HG03575 (cell line): ENCODE results near the gene SUGCT.
"Not testable (repeated sequence)": the region's sequence is repeated elsewhere in the genome, so short reads cannot be mapped to it uniquely, and the experiment has no call there.

Source experiments
- ATAC-seq: cut with Tn5 transposase; IDR thresholded peaks from one replicate; pipeline ENCODE4 v1.9.1; 2021; ENCODE audit not compliant: unreplicated experiment, insufficient number of reproducible peaks, low FRiP score; ENCODE audit errors: extremely low read depth

Gene SUGCT

DNA sequence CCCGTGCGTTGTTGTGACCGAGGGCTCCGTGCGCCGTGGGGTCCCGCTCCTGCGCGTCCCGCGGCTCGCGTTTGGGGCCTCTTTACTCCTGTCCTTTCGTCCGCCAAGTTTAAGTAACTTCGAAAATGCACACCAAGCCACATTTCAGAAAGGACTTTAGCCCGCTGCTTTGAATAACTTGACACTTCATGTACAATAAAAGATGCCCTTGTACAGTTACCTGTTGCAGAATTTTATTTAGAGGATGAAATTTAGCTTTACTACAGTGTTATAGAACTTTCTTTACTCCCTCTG, 459 bp downstream of the SUGCT start:
- no peak for ATAC-seq

DNA sequence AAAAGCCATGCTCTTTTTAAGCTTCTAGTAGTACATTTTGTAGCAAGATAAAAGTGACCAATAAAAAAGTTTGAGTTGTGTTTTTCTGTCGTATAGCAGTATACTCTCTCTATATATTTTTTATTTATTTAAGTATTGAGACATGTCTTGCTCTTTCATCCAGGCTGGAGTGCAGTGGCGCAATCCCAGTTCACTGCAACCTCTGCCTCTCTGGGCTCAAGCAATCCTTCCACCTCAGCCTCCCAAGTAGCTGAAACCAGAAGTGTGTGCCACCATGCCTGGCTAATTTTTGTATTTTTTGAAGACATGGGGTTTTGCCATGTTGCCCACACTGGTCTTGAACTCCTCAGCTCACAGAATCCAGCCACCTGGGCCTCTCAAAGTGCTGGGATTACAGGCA, 2.8 kb downstream of the SUGCT start:
- ATAC-seq: no peak

DNA sequence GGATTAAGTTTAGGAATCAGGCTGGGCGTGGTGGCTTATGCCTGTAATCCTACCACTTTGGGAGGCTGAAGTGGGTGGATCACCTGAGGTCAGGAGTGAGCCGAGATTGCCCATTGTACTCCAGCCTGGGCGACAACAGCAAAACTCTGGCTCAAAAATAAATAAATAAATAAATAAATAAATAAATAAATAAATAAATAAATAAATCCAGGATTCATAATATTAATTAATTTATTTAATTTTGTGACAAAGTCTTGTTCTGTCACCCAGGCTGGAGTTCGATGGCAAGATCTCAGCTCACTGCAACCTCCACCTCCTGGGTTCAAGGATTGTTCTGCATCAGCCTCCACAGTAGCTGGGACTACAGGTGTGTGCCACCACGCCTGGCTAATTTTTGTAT, 4.2 kb downstream of the SUGCT start:
- ATAC-seq: no peak

DNA sequence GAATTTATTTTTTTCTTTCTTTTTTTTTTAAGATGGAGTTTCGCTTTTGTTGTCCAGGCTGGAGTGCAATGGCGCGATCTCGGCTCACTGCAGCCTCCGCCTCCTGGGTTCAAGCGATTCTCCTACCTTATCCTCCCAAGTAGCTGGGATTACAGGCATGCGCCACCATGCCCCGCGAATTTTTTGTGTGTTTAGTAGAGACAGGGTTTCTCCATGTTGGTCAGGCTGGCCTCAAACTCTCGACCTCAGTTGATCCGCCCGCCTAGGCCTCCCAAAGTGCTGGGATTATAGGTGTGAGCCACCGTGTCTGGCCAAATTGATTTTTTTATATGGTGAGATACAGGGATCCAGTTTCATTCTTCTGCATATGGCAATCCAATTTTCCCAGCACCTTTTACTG, 5.1 kb downstream of the SUGCT start:
- ATAC-seq: not testable (repeated sequence)

DNA sequence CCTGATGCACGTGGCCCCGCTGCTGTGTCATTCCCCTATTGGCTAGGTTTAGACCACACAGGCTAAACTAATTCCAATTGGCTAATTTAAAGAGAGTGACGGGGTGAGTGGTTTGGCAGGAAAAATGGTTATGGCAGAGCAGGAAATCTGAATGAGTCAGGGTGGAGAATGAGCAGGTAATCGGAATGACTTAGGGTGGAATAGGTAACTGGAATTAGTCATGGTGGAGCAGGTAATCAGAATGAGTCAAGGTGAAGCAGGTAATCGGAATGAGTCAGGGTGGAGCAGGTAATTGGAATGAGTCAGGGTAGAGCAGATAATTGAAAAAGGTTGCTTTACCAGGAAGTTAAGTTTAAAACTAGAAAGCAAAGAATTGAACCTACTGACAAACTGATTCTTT, 7.1 kb downstream of the SUGCT start:
- ATAC-seq: not testable (repeated sequence)

DNA sequence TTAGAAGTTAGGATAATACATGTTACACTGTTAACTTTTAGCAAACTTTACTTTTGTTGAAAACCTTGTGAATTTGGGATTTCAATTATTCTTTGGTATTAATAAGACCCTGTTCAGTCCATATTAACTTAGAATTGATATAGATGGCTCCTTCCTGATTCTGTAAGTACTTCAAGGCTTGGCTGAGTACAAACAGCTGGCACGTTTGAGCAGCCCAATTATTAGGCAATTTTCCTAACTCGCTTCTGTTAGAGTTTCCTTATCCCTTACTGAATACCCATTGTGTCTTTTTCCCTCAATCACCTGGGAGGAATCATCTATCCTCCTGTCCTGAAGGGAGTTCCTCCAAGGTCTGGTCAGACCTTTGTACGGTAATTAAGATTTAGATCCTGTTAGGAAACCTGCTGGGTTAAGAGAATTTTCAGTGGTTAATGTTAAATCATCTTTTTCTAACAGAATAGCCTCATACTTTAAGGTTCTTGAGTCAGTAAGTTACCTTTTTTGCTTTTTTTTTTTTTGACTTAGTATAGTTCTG, 10.9 kb downstream of the SUGCT start:
- not testable (repeated sequence) for ATAC-seq

DNA sequence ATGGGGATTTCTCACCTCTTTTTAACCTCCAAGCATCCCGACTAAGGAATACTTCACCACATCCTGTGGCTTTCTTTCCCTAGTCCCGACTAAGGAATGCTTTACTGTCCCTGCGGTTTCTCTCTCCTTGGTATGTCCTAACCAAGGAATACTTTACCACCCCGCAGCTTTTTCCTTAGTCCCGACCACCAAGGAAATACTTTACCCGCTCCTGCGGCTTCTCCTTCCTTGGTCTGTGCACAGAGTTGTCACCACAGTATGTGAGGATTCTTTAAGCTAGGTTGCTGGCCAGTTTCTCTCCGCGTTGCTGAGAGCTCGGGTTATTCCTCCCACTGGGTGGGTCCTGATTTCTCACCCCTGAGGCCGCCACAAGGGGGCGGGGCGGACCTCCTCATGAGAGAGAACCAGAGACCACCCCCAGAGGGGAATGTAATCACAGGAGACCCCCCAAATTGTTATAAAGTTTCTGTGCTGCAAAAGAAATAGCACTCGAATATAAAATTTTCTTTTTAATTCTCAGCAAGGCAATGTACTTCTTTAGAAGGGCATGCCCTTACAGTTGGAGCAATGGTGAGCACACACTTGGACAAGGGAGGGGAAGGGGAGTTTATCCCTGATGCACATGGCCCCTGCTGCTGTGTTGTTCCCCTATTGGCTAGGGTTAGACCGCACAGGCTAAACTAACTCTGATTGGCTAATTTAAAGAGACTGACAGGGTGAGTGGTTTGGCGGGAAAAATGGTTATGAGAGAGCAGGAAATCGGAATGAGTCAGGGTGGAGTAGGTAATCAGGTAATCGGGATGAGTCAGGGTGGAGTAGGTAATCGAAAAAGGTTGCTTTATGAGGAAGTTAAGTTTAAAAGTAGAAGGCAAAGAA, 12.8 kb downstream of the SUGCT start:
- no peak for ATAC-seq

DNA sequence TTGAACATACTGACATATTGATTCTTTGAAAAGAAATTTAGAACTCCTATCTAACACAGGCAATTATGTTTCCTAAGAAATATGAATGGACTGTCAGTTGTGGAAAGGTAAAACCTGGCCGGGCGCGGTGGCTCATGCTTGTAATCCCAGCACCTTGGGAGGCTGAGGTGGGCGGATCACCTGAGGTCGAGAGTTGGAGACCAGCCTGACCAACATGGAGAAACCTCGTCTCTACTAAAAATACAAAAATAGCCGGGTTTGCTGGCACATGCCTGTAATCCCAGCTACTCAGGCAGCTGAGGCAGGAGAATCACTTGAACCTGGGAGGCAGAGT, 13.4 kb downstream of the SUGCT start:
- ATAC-seq: not testable (repeated sequence)

DNA sequence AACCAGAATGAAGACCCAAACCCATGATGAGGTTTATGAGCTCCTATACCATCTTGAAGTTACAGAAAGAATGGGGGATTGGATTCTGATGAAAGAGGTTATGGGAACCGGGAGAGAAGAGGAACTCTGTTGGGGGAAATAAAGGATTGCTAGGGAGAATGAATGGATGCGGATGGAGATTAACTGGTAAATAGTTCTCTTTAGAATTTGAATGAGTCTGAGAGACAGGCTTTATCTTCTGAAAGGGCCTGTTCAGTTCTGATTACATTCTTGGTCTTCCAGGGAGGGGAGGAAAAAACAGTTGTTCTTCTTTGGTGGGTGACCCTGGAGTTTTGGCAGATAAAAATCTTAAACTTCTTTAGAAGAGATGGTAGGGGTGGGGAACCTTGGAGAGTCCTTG, 13.9 kb downstream of the SUGCT start:
- no peak for ATAC-seq

DNA sequence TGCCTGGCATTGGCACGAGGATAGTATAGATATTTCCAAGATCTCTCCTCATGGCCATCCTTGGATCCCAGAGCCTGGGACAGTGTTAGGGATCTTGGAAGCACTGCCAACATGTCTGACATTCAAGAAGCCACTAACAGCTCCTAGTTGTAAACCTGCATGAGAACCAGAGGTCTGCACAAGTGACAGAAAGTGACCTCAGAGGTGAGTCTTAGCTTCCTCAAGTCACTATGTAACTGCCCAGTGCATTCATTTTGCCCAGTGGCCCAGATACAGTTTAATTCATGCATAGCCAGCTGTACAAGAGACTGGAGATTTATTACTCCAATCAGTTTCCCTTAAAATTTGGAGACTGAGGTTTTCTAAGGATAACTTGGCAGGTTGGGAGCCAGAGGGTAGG, 16.7 kb downstream of the SUGCT start:
- no peak for ATAC-seq

DNA sequence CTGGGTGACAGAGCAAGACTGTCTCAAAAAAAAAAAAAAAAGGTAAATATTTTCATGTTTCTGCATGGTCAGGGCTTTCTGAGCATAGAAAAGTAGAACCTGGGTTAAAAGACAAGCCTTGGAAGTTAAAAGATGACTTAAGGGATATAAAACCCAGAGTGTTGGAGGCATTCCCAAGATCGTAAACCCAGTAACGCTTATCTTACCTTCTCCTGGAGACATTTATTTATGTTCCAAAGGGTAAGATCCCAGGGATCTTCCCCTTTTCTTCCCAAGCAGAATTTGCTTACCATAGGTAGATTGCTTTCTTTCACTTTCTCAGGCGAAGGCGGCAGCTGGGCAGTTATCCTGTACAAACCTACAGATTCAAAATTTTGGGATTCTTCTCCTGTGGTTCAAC, 22.2 kb downstream of the SUGCT start:
- ATAC-seq: no peak

DNA sequence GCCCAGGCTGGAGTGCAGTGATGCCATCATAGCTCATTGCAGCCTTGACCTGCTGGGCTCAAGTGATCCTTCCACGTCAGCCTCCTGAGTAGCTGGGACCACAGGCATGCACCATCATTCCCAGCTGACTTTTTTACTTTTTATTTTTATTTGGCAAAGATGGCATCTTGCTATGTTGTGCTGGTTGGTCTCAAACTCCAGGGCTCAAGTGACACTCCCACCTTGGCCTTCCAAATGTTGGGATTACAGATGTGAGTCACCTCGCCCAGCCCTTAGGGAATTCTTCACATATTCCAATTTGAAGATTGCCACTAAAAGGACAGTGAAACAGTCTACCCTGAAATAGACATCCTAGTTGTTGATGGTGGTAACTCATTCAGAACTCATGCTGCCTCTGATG, 27.7 kb downstream of the SUGCT start:
- ATAC-seq: no peak

DNA sequence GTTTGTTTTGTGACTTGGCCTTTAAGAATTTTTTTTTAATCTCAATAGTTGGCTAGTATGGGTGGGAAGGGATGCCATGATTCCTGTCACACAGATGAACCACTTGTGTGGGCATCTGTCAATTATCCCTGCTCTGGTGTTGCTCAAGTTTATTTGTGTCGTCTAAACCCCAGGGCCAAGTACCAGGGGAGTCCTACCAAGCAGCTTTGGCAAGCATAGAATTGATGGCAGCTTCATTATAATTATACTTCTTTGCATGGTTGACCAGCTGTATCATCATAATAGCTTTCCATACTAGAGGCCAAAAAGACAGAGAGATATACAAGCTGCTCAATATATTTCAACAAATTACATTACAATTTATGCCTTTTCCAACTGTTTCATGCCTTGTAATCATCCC, 30.4 kb downstream of the SUGCT start:
- no peak for ATAC-seq

DNA sequence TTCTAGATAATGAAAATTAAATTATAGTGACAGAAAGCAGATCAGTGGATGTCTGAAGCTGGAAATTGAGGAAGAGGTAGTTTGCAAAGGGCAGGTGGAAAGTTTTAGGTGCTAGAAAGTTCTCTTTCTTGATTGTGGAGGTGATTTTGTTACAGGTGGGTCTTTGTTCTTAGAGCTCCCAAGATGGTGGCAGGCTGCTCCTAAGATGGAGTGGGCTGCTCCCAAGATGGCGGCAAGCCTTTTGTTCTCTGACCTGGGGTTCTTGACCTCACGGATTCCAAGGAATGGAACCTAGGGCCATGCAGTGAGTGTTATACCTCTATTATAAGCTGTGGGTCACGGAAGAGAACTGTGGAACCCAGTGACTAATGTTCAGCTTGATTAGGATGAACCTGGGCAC, 32.5 kb downstream of the SUGCT start:
- ATAC-seq: no peak

DNA sequence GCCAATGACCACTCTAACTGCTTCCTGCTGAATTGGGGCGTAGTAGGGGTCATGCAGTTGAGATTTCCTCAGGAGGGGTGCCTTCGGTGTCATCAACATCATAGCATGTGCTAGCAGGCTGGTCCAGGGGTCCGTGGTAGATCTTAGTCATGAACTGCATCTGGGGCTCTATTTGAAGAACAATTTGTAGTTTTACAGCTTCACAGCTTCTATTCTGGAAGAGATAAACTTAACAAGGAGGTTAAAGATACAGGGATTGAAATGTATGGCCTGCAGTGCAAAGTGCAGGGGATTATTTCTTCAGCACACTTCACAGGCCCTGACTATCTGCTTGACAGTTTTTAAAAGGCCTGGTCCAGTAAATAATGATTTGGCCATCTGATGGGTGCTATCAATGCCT, 33.5 kb downstream of the SUGCT start:
- not testable (repeated sequence) for ATAC-seq

DNA sequence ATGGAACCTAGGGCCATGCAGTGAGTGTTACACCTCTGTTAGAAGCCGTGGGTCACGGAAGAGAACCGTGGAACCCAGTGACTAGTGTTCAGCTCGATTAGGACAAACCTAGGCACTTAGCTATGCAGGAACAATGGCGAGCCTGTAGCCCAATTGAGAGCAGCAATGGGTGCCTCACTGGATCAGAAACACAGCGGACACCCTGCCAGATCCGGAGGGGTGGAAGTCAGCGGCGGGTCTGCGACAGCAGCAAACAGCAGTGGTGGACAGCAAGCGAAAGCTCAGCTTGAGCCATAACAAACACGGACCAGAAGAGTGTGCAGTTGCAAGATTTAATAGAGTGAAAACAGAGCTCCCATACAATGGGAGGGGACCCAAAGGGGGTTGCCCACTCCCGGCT, 38.3 kb downstream of the SUGCT start:
- not testable (repeated sequence) for ATAC-seq

DNA sequence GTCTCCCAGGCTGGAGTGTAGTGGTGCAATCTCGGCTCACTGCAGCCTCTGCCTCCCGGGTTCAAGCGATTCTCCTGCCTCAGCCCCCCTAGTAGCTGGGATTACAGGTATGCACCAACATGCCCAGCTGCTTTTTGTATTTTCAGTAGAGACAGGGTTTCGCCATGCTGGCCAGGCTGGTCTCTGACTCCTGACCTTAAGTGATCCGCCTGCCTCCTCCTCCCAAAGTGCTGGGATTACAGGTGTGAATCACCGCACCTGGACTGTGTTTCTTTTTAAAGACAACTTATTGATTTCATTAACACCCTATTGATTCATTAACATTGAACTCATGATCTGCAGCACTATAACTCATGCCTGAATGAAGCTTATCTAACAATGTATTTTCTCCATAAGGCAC, 40.5 kb downstream of the SUGCT start:
- ATAC-seq: not testable (repeated sequence)

DNA sequence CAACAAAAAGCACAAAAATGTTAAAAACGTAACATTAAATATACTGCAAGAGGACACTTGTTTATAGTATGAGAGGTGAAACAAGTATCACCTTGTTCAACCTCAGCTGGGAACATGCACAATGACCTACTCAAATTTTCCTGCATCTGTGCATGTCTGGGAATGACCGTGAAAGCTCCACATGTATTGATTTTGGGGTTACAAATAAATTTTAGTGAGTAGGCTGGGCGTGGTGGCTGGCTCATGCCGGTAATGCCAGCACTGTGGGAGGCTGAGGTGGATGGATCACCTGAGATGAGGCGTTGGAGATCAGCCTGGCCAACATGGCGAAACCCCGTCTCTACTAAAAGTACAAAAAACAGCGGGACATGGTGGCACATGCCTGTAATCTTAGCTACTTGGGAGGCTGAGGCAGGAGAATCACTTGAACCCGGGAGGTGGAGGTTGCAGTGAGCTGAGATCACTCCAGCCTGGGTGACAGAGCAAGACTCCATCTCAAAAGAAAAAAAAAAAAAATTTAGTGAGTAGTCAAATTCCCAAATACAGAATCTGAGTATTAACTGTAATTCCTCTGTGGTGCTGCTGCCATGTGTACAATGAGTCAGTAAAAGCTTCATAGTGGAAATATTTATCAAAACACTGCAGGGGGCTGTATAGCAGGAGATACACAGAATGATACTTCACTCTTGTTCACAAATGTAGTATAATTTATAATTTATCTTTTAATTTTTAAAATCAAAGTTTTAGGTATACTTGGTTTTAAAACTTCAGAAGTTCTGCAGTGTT, 41.1 kb downstream of the SUGCT start:
- no peak for ATAC-seq

DNA sequence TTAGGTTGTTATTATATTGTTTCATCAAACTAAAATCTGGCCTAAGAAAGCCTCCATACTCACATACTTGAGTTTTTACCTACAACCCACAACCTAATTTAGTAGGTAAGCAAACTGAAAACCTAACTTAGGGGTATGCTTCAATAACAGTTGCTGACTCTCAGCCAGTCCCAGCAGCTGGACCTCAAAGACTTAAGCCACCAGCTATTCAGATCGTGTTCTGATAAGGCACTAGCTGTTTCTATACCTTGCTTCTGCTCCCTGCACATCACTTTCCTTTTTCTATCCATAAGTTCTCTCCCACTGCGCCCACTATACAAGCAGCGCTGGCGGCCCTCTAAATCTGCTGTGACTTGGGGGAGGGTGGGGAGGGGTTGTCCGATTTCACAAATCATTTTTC, 42.3 kb downstream of the SUGCT start:
- no peak for ATAC-seq

DNA sequence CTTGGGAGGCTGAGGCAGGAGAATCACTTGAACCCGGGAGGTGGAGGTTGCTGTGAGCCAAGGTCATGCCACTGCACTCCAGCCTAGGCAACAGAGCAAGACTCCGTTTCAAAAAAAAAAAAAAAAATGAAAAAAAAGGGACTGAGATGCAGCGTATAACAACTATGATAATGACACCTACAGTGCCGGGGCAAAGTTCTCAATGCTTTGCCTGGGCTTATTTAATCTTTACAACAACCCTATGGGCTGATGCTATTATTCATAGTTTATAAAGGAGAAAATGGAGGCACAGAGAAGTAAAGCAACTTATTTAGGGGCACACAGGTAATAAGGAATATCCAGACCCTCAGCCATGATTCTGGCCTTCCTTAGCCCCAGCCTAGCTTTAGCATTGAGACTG, 47.6 kb downstream of the SUGCT start:
- no peak for ATAC-seq
